Panc1 (cell line): ENCODE results near the gene SHISA5. TPM values are rescaled to one million over a fixed set of nuclear protein-coding genes. Genes with fewer than 3 reads are reported as not detected.

Experiments
- ATAC-seq: fragments of 200-7000 bp; cut with Tn5 transposase; 2 replicates; pipeline ENCODE4 v1.9.1; 2020; ENCODE audit warnings: mild to moderate bottlenecking, moderate library complexity
- BruUV-seq: library from RNA; stranded (reverse); fragments of 400-500 nt; replicated peaks from 2 replicates; lab custom pipeline; 2021; lab: Mats Ljungman, UMichigan
- CTCF ChIA-PET: fragments of 300-600 bp; sonication (Branson Sonifier 250); formaldehyde crosslinking; loops from one replicate; lab custom pipeline; 2022; ENCODE audit warnings: antibody characterized with exemption; lab: Charles Lee
- POLR2A ChIA-PET: fragments of 300-600 bp; sonication (Branson Sonifier 250); formaldehyde crosslinking; loops from one replicate; lab custom pipeline; 2022; ENCODE audit warnings: antibody characterized with exemption; lab: Charles Lee
- DNase-seq: peaks from one replicate; pipeline ENCODE4 v3.0.0-alpha.2; 2010; ENCODE audit warnings: low read depth, low spot score
- H3K27ac ChIP-seq: 2 replicates; pipeline ENCODE4 v1.5.1; 2011; ENCODE audit warnings: mild to moderate bottlenecking, low read length, inconsistent platforms
- H3K27me3 ChIP-seq: fragments of 200-500 bp; sonication (Bioruptor generic); 2 replicates; pipeline ENCODE4 v1.6.0; 2014; ENCODE audit warnings: low read length, inconsistent platforms; ENCODE audit not compliant: control insufficient read depth, insufficient read depth
- H3K36me3 ChIP-seq: fragments of 200-500 bp; sonication (Bioruptor generic); 2 replicates; pipeline ENCODE4 v1.5.1; 2014; ENCODE audit warnings: inconsistent platforms, mild to moderate bottlenecking, low read length, moderate library complexity; ENCODE audit not compliant: control insufficient read depth, insufficient read depth
- H3K4me1 ChIP-seq: 2 replicates; pipeline ENCODE4 v1.5.1; 2011; ENCODE audit warnings: inconsistent platforms, mild to moderate bottlenecking, low read length, moderate library complexity; ENCODE audit not compliant: control insufficient read depth, insufficient read depth
- H3K4me3 ChIP-seq, 2 experiments: 2 replicates each; pipeline ENCODE4 v1.5.1; 2011 to 2012; ENCODE audit warnings: low read depth in 2 of 2, low read length in 2 of 2, mild to moderate bottlenecking in 2 of 2, inconsistent platforms in 1 of 2, moderate library complexity in 1 of 2
- H3K9me3 ChIP-seq: fragments of 200-500 bp; sonication (Bioruptor generic); 2 replicates; pipeline ENCODE4 v1.5.1; 2014; ENCODE audit warnings: low read depth, mild to moderate bottlenecking, inconsistent platforms, low read length, moderate library complexity; ENCODE audit not compliant: control insufficient read depth, insufficient read depth
- CTCF ChIP-seq: fragments of 450-650 bp; IDR thresholded peaks from 2 replicates; pipeline ENCODE4 v1.5.1; 2017; ENCODE audit warnings: mild to moderate bottlenecking
- POLR2AphosphoS5 ChIP-seq: IDR thresholded peaks from 2 replicates; pipeline ENCODE4 v1.6.1; 2012; ENCODE audit warnings: mild to moderate bottlenecking, low read depth, low read length, moderate library complexity
- REST ChIP-seq, 2 experiments: IDR thresholded peaks; 2 replicates each; pipeline ENCODE4 v1.6.1; 2011 to 2012; ENCODE audit warnings: low read depth in 2 of 2, control low read depth in 1 of 2, low read length in 1 of 2, mild to moderate bottlenecking in 1 of 2, moderate library complexity in 1 of 2; ENCODE audit not compliant: insufficient read depth in 1 of 2
- SIN3A ChIP-seq: IDR thresholded peaks from 2 replicates; pipeline ENCODE4 v1.6.1; 2012; ENCODE audit warnings: low read depth, mild to moderate bottlenecking, low read length, moderate library complexity, borderline replicate concordance; ENCODE audit not compliant: insufficient read depth
- TCF7L2 ChIP-seq: IDR thresholded peaks from 2 replicates; pipeline ENCODE4 v1.6.1; 2011; ENCODE audit warnings: mild to moderate bottlenecking, low read depth, low read length, inconsistent platforms
- in situ Hi-C: cut with HindIII; loops from 2 replicates; pipeline ENCODE4 v1.10.0; 2016; ENCODE audit warnings: low sequenced_read_pairs, low pct_unique_long_range_greater_than_20kb
- intact Hi-C: fragments of 100-400 bp; cut with micrococcal nuclease; formaldehyde crosslinking; loops from one replicate; pipeline ENCODE4 v1.10.0; 2022; ENCODE audit not compliant: unreplicated experiment
- total RNA-seq: library from RNA; stranded (reverse); gene quantifications from one replicate; pipeline ENCODE4 v1.2.1, GENCODE V29; 2021; ENCODE audit not compliant: unreplicated experiment

Gene SHISA5
- total RNA-seq, 1 experiment from 2014 or later = 122 TPM

GRCh38 chr3:48445277-48445882 is 58.6 kb downstream of the SHISA5 start:
- ChIA-PET CTCF (interaction anchor here (0.6 to 2.6 kb wide), 2 partner anchors 9 to 251 kb away, joined by 4 to 26 read pairs; no protein-coding TSS in a partner anchor), POLR2A (no interaction called here)
- BruUV-seq = no TSS peak
- Histone ChIP-seq H3K4me1 (peaks cover 14% of the 10 kb centered on the region), H3K36me3 (peaks cover 6% of the 10 kb centered on the region; the same call in 1 of the 2 replicates), H3K4me3 (peak overlapping the region; percentile 76 to 87), H3K27me3 (no peaks in the 10 kb centered on the region), H3K9me3 (no peaks in the 10 kb centered on the region), H3K27ac (peak overlapping the region; percentile 23; the same call in 1 of the 2 replicates)
- ATAC-seq (no peak), DNase-seq (no peak)
- TF ChIP-seq TCF7L2 = no peak
- no peak for TF ChIP-seq REST (IDR thresholded peaks at IDR 0.05; ENCODE audit: insufficient read depth in 1 of 2, low read depth in 2 of 2, low read length in 1 of 2)
- no peak for TF ChIP-seq CTCF
- TF ChIP-seq POLR2AphosphoS5 = no peak
- TF ChIP-seq SIN3A = no peak
- intact Hi-C loops (no loop called here), in situ Hi-C loops (no loop called here)

GRCh38 chr3:48441940-48442339 is 62.0 kb downstream of the SHISA5 start:
- Histone ChIP-seq H3K4me3 (peak overlapping the region in 1 of 2 experiments; percentile 91; a peak in 2 of 4 replicates), H3K9me3 (no peaks in the 10 kb centered on the region), H3K4me1 (peaks cover 8% of the 10 kb centered on the region), H3K27me3 (no peaks in the 10 kb centered on the region), H3K36me3 (peaks cover 6% of the 10 kb centered on the region; the same call in 1 of the 2 replicates), H3K27ac (no peak overlapping the region)
- intact Hi-C loops = no loop called here
- no peak for ATAC-seq
- no TSS peak for BruUV-seq
- in situ Hi-C loops = no loop called here
- ChIA-PET CTCF (no interaction called here), POLR2A (no interaction called here)
- DNase-seq = no peak
- TF ChIP-seq TCF7L2 (no peak), SIN3A (no peak), CTCF (no peak), POLR2AphosphoS5 (no peak), REST (IDR thresholded peaks at IDR 0.05; ENCODE audit: insufficient read depth in 1 of 2, low read depth in 2 of 2, low read length in 1 of 2) (no peak)
